ENCODE results near the gene SFXN5. TPM values are rescaled to one million over a fixed set of nuclear protein-coding genes. Genes with fewer than 3 reads are reported as not detected.

The SFXN5 gene
- total and polyA plus RNA-seq, 2 of the 8 experiments (the other 6 are each of a cell fraction or from before 2014, with no cell fraction given), result 29.3 to 33.1 TPM

DNA sequence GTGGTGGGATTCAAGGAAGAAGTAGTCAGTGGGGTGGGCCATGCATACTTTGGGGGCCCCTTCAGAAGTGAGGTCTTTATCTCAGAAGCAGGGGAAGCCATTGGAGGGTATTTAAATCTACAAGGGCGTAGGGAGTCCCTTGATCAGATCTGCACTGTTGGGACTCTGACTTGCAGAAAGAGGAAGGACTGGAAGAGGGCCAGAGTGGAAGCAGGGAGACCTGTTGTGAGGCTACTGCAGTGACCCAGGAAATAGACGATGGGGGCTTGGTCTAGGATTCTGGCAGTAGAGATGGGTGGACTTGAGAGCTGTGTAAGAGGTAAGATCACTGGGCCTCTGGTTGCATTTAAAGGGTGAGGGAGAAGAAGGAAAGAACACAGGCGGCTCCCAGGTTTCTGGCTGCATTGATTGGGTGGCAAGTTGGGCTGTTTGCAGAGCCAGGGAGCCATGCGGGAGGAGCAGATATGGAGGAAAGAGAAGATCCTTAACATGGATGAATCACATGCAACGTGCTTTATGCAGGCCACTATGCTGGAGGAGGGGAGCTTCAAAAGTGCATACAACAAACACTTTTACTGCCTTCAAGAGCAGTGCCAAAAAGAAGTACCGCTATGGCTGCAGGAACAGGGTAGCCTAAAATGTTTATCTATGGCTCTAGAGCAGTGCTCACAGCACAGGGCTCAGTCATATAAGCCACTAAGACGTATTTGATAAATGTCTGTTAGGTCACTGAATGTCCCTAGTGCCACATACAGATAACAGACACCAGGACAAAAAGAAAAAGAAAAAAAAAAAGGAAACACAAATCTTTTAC lies 2.3 kb downstream of the SFXN5 start (continued):
- TF ChIP-seq E2F6 (IDR thresholded peaks at IDR 0.05) (no peak), POU5F1 (IDR thresholded peaks at IDR 0.05; ENCODE audit: low read depth, low read length) (no peak), POLR2AphosphoS5 (IDR thresholded peaks at IDR 0.05; ENCODE audit: low read depth, low read length) (no peak), TAF1 (IDR thresholded peaks at IDR 0.05; ENCODE audit: low read depth, low read length) (no peak), USF2 (IDR thresholded peaks at IDR 0.05; ENCODE audit: low read length) (no peak)
- TF ChIP-seq, protein P1, sequence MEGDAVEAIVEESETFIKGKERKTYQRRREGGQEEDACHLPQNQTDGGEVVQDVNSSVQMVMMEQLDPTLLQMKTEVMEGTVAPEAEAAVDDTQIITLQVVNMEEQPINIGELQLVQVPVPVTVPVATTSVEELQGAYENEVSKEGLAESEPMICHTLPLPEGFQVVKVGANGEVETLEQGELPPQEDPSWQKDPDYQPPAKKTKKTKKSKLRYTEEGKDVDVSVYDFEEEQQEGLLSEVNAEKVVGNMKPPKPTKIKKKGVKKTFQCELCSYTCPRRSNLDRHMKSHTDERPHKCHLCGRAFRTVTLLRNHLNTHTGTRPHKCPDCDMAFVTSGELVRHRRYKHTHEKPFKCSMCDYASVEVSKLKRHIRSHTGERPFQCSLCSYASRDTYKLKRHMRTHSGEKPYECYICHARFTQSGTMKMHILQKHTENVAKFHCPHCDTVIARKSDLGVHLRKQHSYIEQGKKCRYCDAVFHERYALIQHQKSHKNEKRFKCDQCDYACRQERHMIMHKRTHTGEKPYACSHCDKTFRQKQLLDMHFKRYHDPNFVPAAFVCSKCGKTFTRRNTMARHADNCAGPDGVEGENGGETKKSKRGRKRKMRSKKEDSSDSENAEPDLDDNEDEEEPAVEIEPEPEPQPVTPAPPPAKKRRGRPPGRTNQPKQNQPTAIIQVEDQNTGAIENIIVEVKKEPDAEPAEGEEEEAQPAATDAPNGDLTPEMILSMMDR (IDR thresholded peaks at IDR 0.05; ENCODE audit: control extremely low read depth in 1 of 3, insufficient read depth in 1 of 3, low read depth in 1 of 3, low read length in 3 of 3), result no peak
